GM12865 (cell line): ENCODE measurements around the gene UBA1.

Experiments used
- DNase-seq: peaks from one replicate; pipeline ENCODE4 v3.0.0; 2010; ENCODE audit warnings: low read depth
- H3K4me3 ChIP-seq: 2 replicates; pipeline ENCODE4 v1.5.1; 2011; ENCODE audit warnings: mild to moderate bottlenecking, low read depth, low read length, control low read depth
- TF ChIP-seq, protein P1 (sequence below): IDR thresholded peaks from 2 replicates; pipeline ENCODE4 v1.5.1; 2011; ENCODE audit warnings: low read length, control low read depth, low read depth, inconsistent platforms; ENCODE audit not compliant: insufficient read depth; ENCODE audit errors: missing control alignments

The UBA1 gene

GRCh38 chrX:47210661-47211425 is 17.2 kb downstream of the UBA1 start:
- DNase-seq = no peak
- TF ChIP-seq, protein P1, sequence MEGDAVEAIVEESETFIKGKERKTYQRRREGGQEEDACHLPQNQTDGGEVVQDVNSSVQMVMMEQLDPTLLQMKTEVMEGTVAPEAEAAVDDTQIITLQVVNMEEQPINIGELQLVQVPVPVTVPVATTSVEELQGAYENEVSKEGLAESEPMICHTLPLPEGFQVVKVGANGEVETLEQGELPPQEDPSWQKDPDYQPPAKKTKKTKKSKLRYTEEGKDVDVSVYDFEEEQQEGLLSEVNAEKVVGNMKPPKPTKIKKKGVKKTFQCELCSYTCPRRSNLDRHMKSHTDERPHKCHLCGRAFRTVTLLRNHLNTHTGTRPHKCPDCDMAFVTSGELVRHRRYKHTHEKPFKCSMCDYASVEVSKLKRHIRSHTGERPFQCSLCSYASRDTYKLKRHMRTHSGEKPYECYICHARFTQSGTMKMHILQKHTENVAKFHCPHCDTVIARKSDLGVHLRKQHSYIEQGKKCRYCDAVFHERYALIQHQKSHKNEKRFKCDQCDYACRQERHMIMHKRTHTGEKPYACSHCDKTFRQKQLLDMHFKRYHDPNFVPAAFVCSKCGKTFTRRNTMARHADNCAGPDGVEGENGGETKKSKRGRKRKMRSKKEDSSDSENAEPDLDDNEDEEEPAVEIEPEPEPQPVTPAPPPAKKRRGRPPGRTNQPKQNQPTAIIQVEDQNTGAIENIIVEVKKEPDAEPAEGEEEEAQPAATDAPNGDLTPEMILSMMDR = no peak

GRCh38 chrX:47212381-47213293 is 19.0 kb downstream of the UBA1 start:
- no peak for DNase-seq
- TF ChIP-seq, protein P1 = no peak
- H3K4me3 ChIP-seq = no peak overlapping the region

More at GRCh38 chrX:47210661-47211425, 17.2 kb downstream of the UBA1 start:
- no peak overlapping the region for H3K4me3 ChIP-seq

DNA sequence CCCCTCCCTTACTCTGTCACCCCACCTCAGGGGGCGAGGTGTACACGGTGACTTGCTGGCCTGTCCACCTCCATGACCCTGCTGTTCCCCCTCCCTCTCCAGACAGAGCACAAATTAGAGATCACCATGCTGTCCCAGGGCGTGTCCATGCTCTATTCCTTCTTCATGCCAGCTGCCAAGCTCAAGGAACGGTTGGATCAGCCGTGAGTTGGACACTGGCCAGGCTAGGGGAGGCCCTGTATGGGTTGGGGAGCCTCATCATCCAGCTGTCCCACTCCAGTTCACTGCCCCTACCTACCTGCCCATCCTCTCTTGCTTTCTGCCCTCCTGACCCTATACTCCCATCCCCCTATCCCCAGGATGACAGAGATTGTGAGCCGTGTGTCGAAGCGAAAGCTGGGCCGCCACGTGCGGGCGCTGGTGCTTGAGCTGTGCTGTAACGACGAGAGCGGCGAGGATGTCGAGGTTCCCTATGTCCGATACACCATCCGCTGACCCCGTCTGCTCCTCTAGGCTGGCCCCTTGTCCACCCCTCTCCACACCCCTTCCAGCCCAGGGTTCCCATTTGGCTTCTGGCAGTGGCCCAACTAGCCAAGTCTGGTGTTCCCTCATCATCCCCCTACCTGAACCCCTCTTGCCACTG is 20.9 kb downstream of the UBA1 start:
- DNase-seq = no peak
- no peak overlapping the region for H3K4me3 ChIP-seq
- TF ChIP-seq, protein P1 = no peak

DNA sequence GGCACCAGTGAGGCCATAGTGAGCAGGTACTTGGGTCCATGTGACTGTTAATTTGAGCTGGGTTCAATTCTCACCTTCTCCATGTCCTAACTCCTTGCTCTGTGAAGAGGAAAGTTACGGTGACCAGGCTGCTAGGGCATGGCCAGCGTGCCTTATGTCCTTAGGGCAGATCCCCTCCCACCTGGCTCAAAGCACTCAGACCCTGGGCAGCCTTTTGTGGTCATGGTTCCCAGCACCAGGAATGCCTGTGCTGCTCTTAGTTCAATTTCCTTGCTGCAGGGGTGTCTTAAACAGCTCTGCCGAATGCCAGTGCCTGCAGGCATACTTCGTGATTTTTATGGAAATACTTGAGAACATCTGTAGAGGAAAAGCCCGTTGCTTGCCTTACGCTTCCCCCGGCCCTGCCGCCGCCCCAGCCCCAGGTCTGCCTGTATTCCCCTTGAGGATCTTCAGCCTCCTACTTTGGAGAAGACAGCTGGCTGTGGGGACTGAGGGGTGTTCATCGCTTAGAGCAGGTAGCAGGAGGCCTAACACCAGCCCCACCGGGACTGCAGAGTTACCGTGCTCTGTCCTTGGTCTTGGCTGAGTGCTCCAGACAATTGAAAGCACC is 21.8 kb downstream of the UBA1 start:
- H3K4me3 ChIP-seq = no peak overlapping the region
- TF ChIP-seq, protein P1 = no peak
- DNase-seq = no peak

DNA sequence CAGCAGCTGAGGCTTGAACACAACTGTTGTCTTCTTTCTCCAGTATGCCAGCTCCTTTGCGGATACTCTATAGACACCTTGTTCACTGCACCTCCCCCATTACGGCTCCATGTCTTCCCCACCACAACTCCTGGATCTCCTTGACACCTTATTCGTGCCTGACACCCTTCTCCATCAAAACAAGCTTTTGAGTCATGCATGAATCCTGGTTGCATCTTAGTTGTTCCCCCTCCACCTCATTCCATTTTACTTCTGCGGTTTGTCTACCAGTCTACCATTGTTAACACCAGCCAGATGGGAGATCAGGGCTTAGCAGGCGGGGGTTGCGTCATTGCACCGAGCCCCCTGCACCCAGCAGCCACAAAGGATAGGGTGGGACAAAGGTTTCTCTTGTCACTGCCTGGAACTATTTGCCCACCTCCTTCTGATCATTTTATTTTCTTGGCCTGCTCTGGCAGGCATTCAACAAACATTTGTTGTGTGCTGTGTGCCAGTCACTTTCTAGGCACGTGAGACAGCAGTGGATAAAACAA is 22.8 kb downstream of the UBA1 start:
- DNase-seq = no peak
- TF ChIP-seq, protein P1 = no peak
- H3K4me3 ChIP-seq = no peak overlapping the region
